Fibroblast of skin of back (primary cell): ENCODE results near the gene TM4SF5.

Experiments
- DNase-seq: peaks from one replicate; pipeline ENCODE4 v3.0.0-alpha.2; 2013

Gene TM4SF5

GRCh38 chr17:4747847-4748246 is 23.8 kb upstream of the TM4SF5 start:
- DNase-seq: no peak

- no peak for DNase-seq
Observed at GRCh38 chr17:4748686-4749085, 23.0 kb upstream of the TM4SF5 start.

- no peak for DNase-seq
Observed at GRCh38 chr17:4750606-4751005, 21.1 kb upstream of the TM4SF5 start.

- no peak for DNase-seq
Observed at GRCh38 chr17:4751932-4752331, 19.8 kb upstream of the TM4SF5 start.

GRCh38 chr17:4753392-4753791 is 18.3 kb upstream of the TM4SF5 start:
- no peak for DNase-seq

- DNase-seq: no peak
Observed at GRCh38 chr17:4759776-4760236, 11.9 kb upstream of the TM4SF5 start.

- no peak for DNase-seq
Observed at GRCh38 chr17:4764595-4764994, 7.1 kb upstream of the TM4SF5 start.

- no peak for DNase-seq
Observed at GRCh38 chr17:4766201-4766600, 5.5 kb upstream of the TM4SF5 start.

GRCh38 chr17:4766723-4767122 is 5.0 kb upstream of the TM4SF5 start:
- no peak for DNase-seq

- DNase-seq: no peak
Observed at GRCh38 chr17:4768298-4768697, 3.4 kb upstream of the TM4SF5 start.

GRCh38 chr17:4769628-4770027 is 2.1 kb upstream of the TM4SF5 start:
- peak; percentile 19 for DNase-seq

GRCh38 chr17:4772235-4772613 is 538 bp downstream of the TM4SF5 start:
- no peak for DNase-seq

GRCh38 chr17:4777969-4778760 is 6.5 kb downstream of the TM4SF5 start:
- no peak for DNase-seq

GRCh38 chr17:4780325-4780955 is 8.8 kb downstream of the TM4SF5 start:
- DNase-seq: no peak

GRCh38 chr17:4782652-4783051 is 11.0 kb downstream of the TM4SF5 start:
- no peak for DNase-seq

- no peak for DNase-seq
Observed at GRCh38 chr17:4785311-4786105, 13.8 kb downstream of the TM4SF5 start.

- no peak for DNase-seq
Observed at GRCh38 chr17:4786106-4786511, 14.4 kb downstream of the TM4SF5 start, which contains the start of gene VMO1. TSS of gene VMO1 (minus strand) at chr17:4786364. CDS start at chr17:4786352, 12 bp downstream.

GRCh38 chr17:4786516-4786915 is 14.8 kb downstream of the TM4SF5 start:
- DNase-seq: no peak

- DNase-seq: no peak
Observed at GRCh38 chr17:4788159-4788806, 16.6 kb downstream of the TM4SF5 start.

- no peak for DNase-seq
Observed at GRCh38 chr17:4788807-4789700, 17.4 kb downstream of the TM4SF5 start, which contains the start of gene GLTPD2. TSS of gene GLTPD2 (plus strand) at chr17:4788964. CDS start at chr17:4789012, 48 bp downstream.

GRCh38 chr17:4789701-4789950 is 17.9 kb downstream of the TM4SF5 start:
- DNase-seq: no peak
